Keratinocyte (primary cell): ENCODE data around the gene NHSL2.

Experiments
- CTCF ChIP-seq, 3 experiments: IDR thresholded peaks in 1 of 3; conservative IDR thresholded peaks in 1 of 3; optimal IDR thresholded peaks in 1 of 3; 2 replicates in 2 of 3; 3 replicates in 1 of 3; pipeline versions ENCODE3 to v1.5.1; 2011; ENCODE audit warnings: low read length in 3 of 3, mild to moderate bottlenecking in 3 of 3, moderate library complexity in 2 of 3, control low read depth in 1 of 3, inconsistent platforms in 1 of 3; ENCODE audit not compliant: insufficient read depth in 2 of 3; ENCODE audit errors: extremely low read depth in 1 of 3
- EZH2 ChIP-seq: IDR thresholded peaks from one replicate; pipeline ENCODE4 v1.6.1; 2012; ENCODE audit warnings: inconsistent platforms, mild to moderate bottlenecking, low read length, moderate library complexity

- TF ChIP-seq CTCF (optimal IDR thresholded peaks at IDR 0.05 in 1 of 3, IDR thresholded peaks at IDR 0.05 in 1 of 3, conservative IDR thresholded peaks at IDR 0.05 in 1 of 3; ENCODE audit: extremely low read depth in 1 of 3, insufficient read depth in 2 of 3, low read length in 3 of 3): no peak
- no peak for TF ChIP-seq EZH2
Observed at GRCh38 chrX:72002875-72003274, 92.2 kb downstream of the NHSL2 start.
